ENCODE measurements around the gene FEZF2.

GRCh38 chr3:62373215-62373614 is at the start of gene FEZF2:
- TF ChIP-seq, protein P1, sequence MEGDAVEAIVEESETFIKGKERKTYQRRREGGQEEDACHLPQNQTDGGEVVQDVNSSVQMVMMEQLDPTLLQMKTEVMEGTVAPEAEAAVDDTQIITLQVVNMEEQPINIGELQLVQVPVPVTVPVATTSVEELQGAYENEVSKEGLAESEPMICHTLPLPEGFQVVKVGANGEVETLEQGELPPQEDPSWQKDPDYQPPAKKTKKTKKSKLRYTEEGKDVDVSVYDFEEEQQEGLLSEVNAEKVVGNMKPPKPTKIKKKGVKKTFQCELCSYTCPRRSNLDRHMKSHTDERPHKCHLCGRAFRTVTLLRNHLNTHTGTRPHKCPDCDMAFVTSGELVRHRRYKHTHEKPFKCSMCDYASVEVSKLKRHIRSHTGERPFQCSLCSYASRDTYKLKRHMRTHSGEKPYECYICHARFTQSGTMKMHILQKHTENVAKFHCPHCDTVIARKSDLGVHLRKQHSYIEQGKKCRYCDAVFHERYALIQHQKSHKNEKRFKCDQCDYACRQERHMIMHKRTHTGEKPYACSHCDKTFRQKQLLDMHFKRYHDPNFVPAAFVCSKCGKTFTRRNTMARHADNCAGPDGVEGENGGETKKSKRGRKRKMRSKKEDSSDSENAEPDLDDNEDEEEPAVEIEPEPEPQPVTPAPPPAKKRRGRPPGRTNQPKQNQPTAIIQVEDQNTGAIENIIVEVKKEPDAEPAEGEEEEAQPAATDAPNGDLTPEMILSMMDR (IDR thresholded peaks at IDR 0.05), result no peak
- no peak for TF ChIP-seq POLR2A (IDR thresholded peaks at IDR 0.05)
- TF ChIP-seq POLR2AphosphoS5 (IDR thresholded peaks at IDR 0.05), result no peak
- no peak for TF ChIP-seq EP300 (IDR thresholded peaks at IDR 0.05)
